HepG2 (cell line): Measurements from ENCODE around the gene SAA4. TPM values are rescaled to one million over a fixed set of nuclear protein-coding genes. Genes with fewer than 3 reads are reported as not detected.

Source experiments
- ARID5B ChIP-seq: IDR thresholded peaks from 2 replicates; pipeline ENCODE4 v1.4.0; 2020; ENCODE audit warnings: mild to moderate bottlenecking, missing genetic modification reagents
- CEBPB ChIP-seq: IDR thresholded peaks from 2 replicates; pipeline ENCODE4 v1.6.1; 2011; ENCODE audit warnings: low read depth, low read length, improper control_type of control experiment, borderline replicate concordance
- CEBPG ChIP-seq: IDR thresholded peaks from 2 replicates; pipeline ENCODE4 v1.6.1; 2016
- EHMT2 ChIP-seq: fragments of 200-600 bp; sonication (generic); IDR thresholded peaks from 2 replicates; pipeline ENCODE4 v1.7.0; 2017; ENCODE audit warnings: antibody characterized with exemption, low read depth, low read length, borderline replicate concordance
- GATAD2A ChIP-seq: IDR thresholded peaks from 2 replicates; pipeline ENCODE4 v1.6.1; 2016
- HBP1 ChIP-seq: IDR thresholded peaks from 2 replicates; pipeline ENCODE4 v1.6.1; 2016; ENCODE audit warnings: low read depth, control low read depth
- HNF4A ChIP-seq: sonication (generic); formaldehyde crosslinking; IDR thresholded peaks from 2 replicates; pipeline ENCODE4 v1.4.0; 2020; ENCODE audit warnings: missing genetic modification reagents
- HNF4G ChIP-seq, 2 experiments: sonication (generic) in 1 of 2; formaldehyde crosslinking in 1 of 2; IDR thresholded peaks; 2 replicates each; pipeline versions ENCODE4 v1.4.0 to v1.6.1; 2011 to 2020; ENCODE audit warnings: borderline replicate concordance in 2 of 2, low read depth in 2 of 2, mild to moderate bottlenecking in 2 of 2, low read length in 1 of 2, missing genetic modification reagents in 1 of 2, moderate library complexity in 1 of 2
- LCORL ChIP-seq, 2 experiments: fragments of 450-650 bp in 1 of 2; sonication (generic) in 1 of 2; formaldehyde crosslinking in 1 of 2; IDR thresholded peaks; 2 replicates each; pipeline versions ENCODE4 v1.5.0 to v1.6.1; 2017 to 2020; ENCODE audit warnings: antibody characterized with exemption in 1 of 2, missing genetic modification reagents in 1 of 2
- MIER2 ChIP-seq: IDR thresholded peaks from 2 replicates; pipeline ENCODE4 v1.6.1; 2016; ENCODE audit warnings: missing biosample characterization, missing genetic modification reagents
- NR2F6 ChIP-seq, 2 experiments: IDR thresholded peaks; 2 replicates each; pipeline ENCODE4 v1.6.1; 2016; ENCODE audit warnings: antibody characterized with exemption in 1 of 2, mild to moderate bottlenecking in 1 of 2
- PAXIP1 ChIP-seq: sonication (generic); formaldehyde crosslinking; conservative IDR thresholded peaks from 2 replicates; pipeline ENCODE4 v1.4.0; 2020; ENCODE audit warnings: mild to moderate bottlenecking, missing genetic modification reagents, moderate library complexity
- RXRB ChIP-seq: IDR thresholded peaks from 2 replicates; pipeline ENCODE4 v1.6.1; 2016; ENCODE audit warnings: borderline replicate concordance, missing genetic modification reagents, missing compliant biosample characterization
- TEAD3 ChIP-seq: optimal IDR thresholded peaks from 2 replicates; pipeline ENCODE3; 2016; ENCODE audit warnings: borderline replicate concordance
- TFDP2 ChIP-seq: sonication (generic); formaldehyde crosslinking; IDR thresholded peaks from 2 replicates; pipeline ENCODE4 v1.4.0; 2020; ENCODE audit warnings: missing genetic modification reagents
- ZNF614 ChIP-seq: IDR thresholded peaks from 2 replicates; pipeline ENCODE4 v1.6.1; 2018; ENCODE audit warnings: missing biosample characterization, missing genetic modification reagents, inconsistent platforms, borderline replicate concordance
- ZNF629 ChIP-seq: sonication (generic); formaldehyde crosslinking; conservative IDR thresholded peaks from 2 replicates; pipeline ENCODE4 v1.5.0; 2020; ENCODE audit warnings: missing genetic modification reagents
- ZNF644 ChIP-seq: IDR thresholded peaks from 2 replicates; pipeline ENCODE4 v1.6.1; 2016; ENCODE audit warnings: low read depth
- ZSCAN31 ChIP-seq: sonication (generic); formaldehyde crosslinking; IDR thresholded peaks from 2 replicates; pipeline ENCODE4 v1.5.0; 2020; ENCODE audit warnings: low read depth, mild to moderate bottlenecking, missing genetic modification reagents
- polyA plus RNA-seq, 8 experiments: library from polyadenylated mRNA; depleted of rRNA in 3 of 8; stranded (reverse) in 7 of 8; unstranded in 1 of 8; fragments of >200 nt; fragmentation: Illumina TruSeq in 4 of 8; extraction: Trizol in 4 of 8; gene quantifications; 2 replicates each; pipeline versions ENCODE4 v1.2.1 to v1.2.3, GENCODE V29; 2011 to 2016; ENCODE audit warnings: low read depth in 4 of 8, missing spikeins in 1 of 8, mixed read lengths in 1 of 8; ENCODE audit not compliant: insufficient read depth in 1 of 8
- total RNA-seq, 5 experiments: library from RNA; depleted of rRNA; stranded (reverse); fragments of >200 nt; fragmentation: Illumina TruSeq; extraction: Trizol; gene quantifications; 2 replicates each; pipeline ENCODE4 v1.2.3, GENCODE V29; 2016; ENCODE audit warnings: low read depth in 1 of 5

SAA4 gene
- total and polyA plus RNA-seq, 2 of the 13 experiments (the other 11 are each of a cell fraction or from before 2014, with no cell fraction given): 53.4 to 253 TPM

- TF ChIP-seq HNF4G (IDR thresholded peaks at IDR 0.05; ENCODE audit: borderline replicate concordance, low read depth, low read length) (peak; percentile 60; the same call in 1 of the 2 replicates), HNF4G (CRISPR knock-in tag; IDR thresholded peaks at IDR 0.05; ENCODE audit: borderline replicate concordance, low read depth) (peak; percentile 29; the same call in 1 of the 2 replicates), ZNF629 (no peak), EHMT2 (0 out of 2 replicates have a peak, but pooled peaks have one; percentile 41), HBP1 (CRISPR knock-in tag) (no peak), LCORL (IDR thresholded peaks at IDR 0.05) (0 out of 2 replicates have a peak, but pooled peaks have one; percentile 23), LCORL (CRISPR knock-in tag; IDR thresholded peaks at IDR 0.05) (no peak), RXRB (CRISPR knock-in tag) (peak; percentile 50; the same call in 1 of the 2 replicates), PAXIP1 (CRISPR knock-in tag) (peak; percentile 51), MIER2 (CRISPR knock-in tag) (0 out of 2 replicates have a peak, but pooled peaks have one; percentile 55), TEAD3 (CRISPR knock-in tag) (peak; percentile 52), GATAD2A (CRISPR knock-in tag) (peak; percentile 60), TFDP2 (CRISPR knock-in tag) (no peak), NR2F6 (IDR thresholded peaks at IDR 0.05) (peak; percentile 23; the same call in 1 of the 2 replicates), NR2F6 (CRISPR knock-in tag; IDR thresholded peaks at IDR 0.05) (0 out of 2 replicates have a peak, but pooled peaks have one; percentile 20), CEBPG (peak; percentile 91), HNF4A (CRISPR knock-in tag) (peak; percentile 80), ZNF614 (CRISPR knock-in tag) (peak; percentile 25; the same call in 1 of the 2 replicates), ARID5B (CRISPR knock-in tag) (peak; percentile 54; the same call in 1 of the 2 replicates), CEBPB (peak; percentile 91), ZNF644 (peak; percentile 98), ZSCAN31 (CRISPR knock-in tag) (0 out of 2 replicates have a peak, but pooled peaks have one; percentile 52)
Observed at GRCh38 chr11:18259259-18259658, 22.7 kb upstream of the SAA4 start (continued).
